Measurements from ENCODE around the gene SMARCC1. TPM values are rescaled to one million over a fixed set of nuclear protein-coding genes. Genes with fewer than 3 reads are reported as not detected.

The SMARCC1 gene
- total RNA-seq, 1 donor from 2014 or later = 53.9 TPM

GRCh38 chr3:47586746-47587145 lies 194.9 kb downstream of the SMARCC1 start:
- Histone ChIP-seq H3K4me3 (no peak overlapping the region), H3K9me3 (no peaks in the 10 kb centered on the region), H3K27me3 (ENCODE audit: low read depth) (no peaks in the 10 kb centered on the region), H3K27ac (no peak overlapping the region), H3K4me1 (no peaks in the 10 kb centered on the region), H3K36me3 (peaks cover 59% of the 10 kb centered on the region)
- DNase-seq = no peak
- no peak for ATAC-seq
- TF ChIP-seq, protein P1, sequence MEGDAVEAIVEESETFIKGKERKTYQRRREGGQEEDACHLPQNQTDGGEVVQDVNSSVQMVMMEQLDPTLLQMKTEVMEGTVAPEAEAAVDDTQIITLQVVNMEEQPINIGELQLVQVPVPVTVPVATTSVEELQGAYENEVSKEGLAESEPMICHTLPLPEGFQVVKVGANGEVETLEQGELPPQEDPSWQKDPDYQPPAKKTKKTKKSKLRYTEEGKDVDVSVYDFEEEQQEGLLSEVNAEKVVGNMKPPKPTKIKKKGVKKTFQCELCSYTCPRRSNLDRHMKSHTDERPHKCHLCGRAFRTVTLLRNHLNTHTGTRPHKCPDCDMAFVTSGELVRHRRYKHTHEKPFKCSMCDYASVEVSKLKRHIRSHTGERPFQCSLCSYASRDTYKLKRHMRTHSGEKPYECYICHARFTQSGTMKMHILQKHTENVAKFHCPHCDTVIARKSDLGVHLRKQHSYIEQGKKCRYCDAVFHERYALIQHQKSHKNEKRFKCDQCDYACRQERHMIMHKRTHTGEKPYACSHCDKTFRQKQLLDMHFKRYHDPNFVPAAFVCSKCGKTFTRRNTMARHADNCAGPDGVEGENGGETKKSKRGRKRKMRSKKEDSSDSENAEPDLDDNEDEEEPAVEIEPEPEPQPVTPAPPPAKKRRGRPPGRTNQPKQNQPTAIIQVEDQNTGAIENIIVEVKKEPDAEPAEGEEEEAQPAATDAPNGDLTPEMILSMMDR (IDR thresholded peaks at IDR 0.05) = no peak
- intact Hi-C loops (cut with DNase I) = no loop called here

- Histone ChIP-seq H3K4me1 (peaks cover 6% of the 10 kb centered on the region), H3K27me3 (ENCODE audit: low read depth) (peaks cover 8% of the 10 kb centered on the region), H3K36me3 (peaks cover 34% of the 10 kb centered on the region), H3K4me3 (no peak overlapping the region), H3K27ac (no peak overlapping the region), H3K9me3 (no peaks in the 10 kb centered on the region)
- DNase-seq = no peak
- no peak for ATAC-seq
- intact Hi-C loops (cut with DNase I) = no loop called here
- TF ChIP-seq, protein P1 (IDR thresholded peaks at IDR 0.05) = no peak
Observed at GRCh38 chr3:47583320-47584075, 198.2 kb downstream of the SMARCC1 start.

- DNase-seq (no peak), ATAC-seq (no peak)
- Histone ChIP-seq H3K27me3 (ENCODE audit: low read depth) (peaks cover 19% of the 10 kb centered on the region), H3K4me1 (peaks cover 13% of the 10 kb centered on the region), H3K36me3 (peaks cover 18% of the 10 kb centered on the region), H3K4me3 (no peak overlapping the region), H3K27ac (no peak overlapping the region), H3K9me3 (no peaks in the 10 kb centered on the region)
- TF ChIP-seq, protein P1 (IDR thresholded peaks at IDR 0.05) = no peak
- intact Hi-C loops (cut with DNase I) = no loop called here
Observed at GRCh38 chr3:47581835-47582234, 199.9 kb downstream of the SMARCC1 start.

- Histone ChIP-seq H3K27ac (no peak overlapping the region), H3K36me3 (peaks cover 14% of the 10 kb centered on the region), H3K4me1 (peaks cover 13% of the 10 kb centered on the region), H3K4me3 (no peak overlapping the region), H3K9me3 (no peaks in the 10 kb centered on the region), H3K27me3 (ENCODE audit: low read depth) (peaks cover 23% of the 10 kb centered on the region)
- TF ChIP-seq, protein P1 (IDR thresholded peaks at IDR 0.05) = no peak
- intact Hi-C loops (cut with DNase I) = no loop called here
- no peak for DNase-seq
- ATAC-seq = no peak
Observed at GRCh38 chr3:47581422-47581821, 200.3 kb downstream of the SMARCC1 start.

DNA sequence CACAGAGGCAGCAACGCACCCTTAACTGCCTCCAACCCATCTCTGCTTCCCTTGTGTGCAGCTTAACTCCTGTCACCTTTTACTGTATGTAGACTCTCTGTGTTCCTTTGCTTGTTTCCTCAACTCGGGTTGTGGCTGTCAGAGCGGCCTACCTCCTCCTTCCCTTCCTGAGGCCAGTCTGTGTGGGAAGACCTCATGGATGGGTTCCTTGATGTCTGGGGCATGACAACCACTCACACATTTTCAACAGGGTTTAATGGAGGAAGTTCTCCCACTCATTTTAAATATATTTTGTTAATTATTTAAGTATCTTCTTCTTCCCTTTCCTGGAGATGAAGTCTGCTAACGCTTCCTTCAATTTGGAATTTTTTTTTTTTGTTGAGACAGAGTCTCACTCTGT lies 201.2 kb downstream of the SMARCC1 start:
- no peak overlapping the region for H3K27ac ChIP-seq

More for the DNA sequence above, 201.2 kb downstream of the SMARCC1 start:
- intact Hi-C loops (cut with DNase I) = no loop called here
- ATAC-seq (no peak), DNase-seq (no peak)
- Histone ChIP-seq H3K36me3 (peaks cover 5% of the 10 kb centered on the region), H3K4me3 (no peak overlapping the region), H3K27me3 (ENCODE audit: low read depth) (peaks cover 27% of the 10 kb centered on the region), H3K4me1 (peaks cover 13% of the 10 kb centered on the region), H3K9me3 (no peaks in the 10 kb centered on the region)
- TF ChIP-seq, protein P1 (IDR thresholded peaks at IDR 0.05) = no peak

Measured in lower lobe of right lung (tissue), 2 donors.